Stomach smooth muscle (tissue), 2 donors: ENCODE data around the gene TFB1M.

Experiments used
- H3K27ac ChIP-seq: one replicate; pipeline ENCODE4 v1.7.0; 2013; ENCODE audit warnings: mild to moderate bottlenecking, low read length, inconsistent platforms
- H3K27me3 ChIP-seq, 2 donors: one replicate each; pipeline ENCODE4 v1.7.0; 2013; ENCODE audit warnings: low read length in 2 of 2; ENCODE audit not compliant: insufficient read depth in 2 of 2, control insufficient read depth in 1 of 2
- H3K36me3 ChIP-seq, 2 donors: one replicate each; pipeline ENCODE4 v1.7.0; 2013; ENCODE audit warnings: low read length in 2 of 2; ENCODE audit not compliant: control insufficient read depth in 2 of 2, insufficient read depth in 2 of 2
- H3K4me1 ChIP-seq: one replicate; pipeline ENCODE4 v1.7.0; 2013; ENCODE audit warnings: low read length; ENCODE audit not compliant: control insufficient read depth, insufficient read depth
- H3K4me3 ChIP-seq, 2 donors: one replicate each; pipeline ENCODE4 v1.7.0; 2013; ENCODE audit warnings: low read length in 2 of 2
- H3K9ac ChIP-seq, 2 donors: one replicate each; pipeline ENCODE4 v1.7.0; 2013; ENCODE audit warnings: low read length in 2 of 2, mild to moderate bottlenecking in 1 of 2
- H3K9me3 ChIP-seq, 2 donors: one replicate each; pipeline ENCODE4 v1.7.0; 2013; ENCODE audit warnings: low read length in 2 of 2; ENCODE audit not compliant: control insufficient read depth in 2 of 2
- donor health status: healthy.
- donor health status: Pancreatic carcinoma.

Gene TFB1M

GRCh38 chr6:155263373-155264063 lies 50.8 kb downstream of the TFB1M start, which contains the start of gene CLDN20:
Gene CLDN20, plus strand, starts transcription at chr6:155264013. Its CDS starts 11,707 bp downstream, at chr6:155275720.
- Histone ChIP-seq H3K36me3 (peaks cover 9 to 15% of the 10 kb centered on the region in 2 donors), H3K27ac (no peak within 1 kb of the TSS), H3K4me1 (no peaks in the 10 kb centered on the region), H3K4me3 (no peak within 1 kb of the TSS), H3K9ac (no peak within 1 kb of the TSS), H3K9me3 (no peaks in the 10 kb centered on the region), H3K27me3 (no peaks in the 10 kb centered on the region)

DNA sequence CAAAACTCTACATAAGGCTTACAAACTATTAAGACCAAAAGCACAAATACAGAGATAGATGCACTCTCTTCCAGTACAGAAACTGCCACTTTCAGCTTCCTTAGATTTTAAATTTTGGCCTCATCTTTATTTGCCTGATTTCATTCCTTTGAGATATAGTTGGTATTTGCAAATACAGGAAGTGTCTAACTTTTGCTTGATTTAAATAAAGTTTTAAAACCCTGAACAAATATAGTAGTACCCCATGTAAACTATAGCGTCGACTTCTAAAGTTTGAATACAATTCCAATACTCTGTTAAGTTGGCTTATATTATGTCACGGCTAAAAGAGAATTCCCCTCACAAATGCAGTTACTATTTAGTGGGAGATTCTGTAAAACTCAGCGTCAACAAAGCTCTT lies 51.6 kb downstream of the TFB1M start:
- H3K9me3 ChIP-seq = no peaks in the 10 kb centered on the region
- H3K9ac ChIP-seq = no peak overlapping the region
- peaks cover 12 to 19% of the 10 kb centered on the region in 2 donors for H3K36me3 ChIP-seq
- H3K4me3 ChIP-seq = no peak overlapping the region
- no peaks in the 10 kb centered on the region for H3K27me3 ChIP-seq
- no peaks in the 10 kb centered on the region for H3K4me1 ChIP-seq
- H3K27ac ChIP-seq = no peak overlapping the region

DNA sequence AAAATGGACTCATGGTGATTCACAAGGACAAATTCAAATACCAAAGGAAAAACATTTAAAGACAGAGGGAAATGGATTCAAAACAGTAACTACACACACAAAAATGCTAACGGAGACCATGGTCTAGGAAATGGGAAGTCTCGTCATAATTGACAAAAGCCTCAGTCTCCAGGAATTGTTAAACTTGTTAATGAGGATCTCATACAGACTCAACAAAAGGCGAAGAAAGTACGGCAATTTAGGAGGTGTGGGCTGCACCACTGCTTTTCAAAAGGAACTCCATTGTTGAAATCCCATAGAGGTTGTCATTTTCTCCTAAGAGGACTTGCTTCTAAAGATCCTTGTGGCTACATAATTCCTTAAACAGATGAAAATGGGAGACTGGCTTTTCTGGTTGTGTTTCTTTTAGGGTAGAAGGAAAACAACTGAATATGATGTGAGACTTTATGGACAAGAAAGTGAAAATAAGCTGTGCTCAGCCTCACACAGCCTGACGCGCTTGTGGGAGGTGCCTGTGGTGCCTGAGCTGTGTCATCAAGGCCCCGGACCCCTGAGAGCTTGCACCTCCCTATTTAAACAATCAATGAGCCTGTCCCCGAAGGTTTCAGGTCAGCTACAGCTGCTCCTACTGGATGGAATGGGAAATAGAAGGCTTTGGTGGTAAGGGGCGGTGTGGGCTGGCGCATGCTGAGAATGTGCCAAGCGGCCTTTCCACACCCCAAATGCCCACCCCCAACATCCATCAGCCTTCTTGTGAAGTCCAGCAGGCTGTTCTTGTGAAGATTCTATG lies 53.0 kb downstream of the TFB1M start:
- H3K36me3 ChIP-seq = peaks cover 18 to 26% of the 10 kb centered on the region in 2 donors

GRCh38 chr6:155260686-155261085 lies 53.6 kb downstream of the TFB1M start:
- H3K4me3 ChIP-seq = no peak overlapping the region
- H3K27me3 ChIP-seq = no peaks in the 10 kb centered on the region
- no peaks in the 10 kb centered on the region for H3K4me1 ChIP-seq
- peaks cover 18 to 26% of the 10 kb centered on the region in 2 donors for H3K36me3 ChIP-seq
- no peak overlapping the region for H3K27ac ChIP-seq
- no peaks in the 10 kb centered on the region for H3K9me3 ChIP-seq
- no peak overlapping the region for H3K9ac ChIP-seq

More for the DNA sequence above, 53.0 kb downstream of the TFB1M start:
- no peak overlapping the region for H3K9ac ChIP-seq
- H3K4me3 ChIP-seq = no peak overlapping the region
- H3K27ac ChIP-seq = no peak overlapping the region
- no peaks in the 10 kb centered on the region for H3K9me3 ChIP-seq
- H3K27me3 ChIP-seq = no peaks in the 10 kb centered on the region
- H3K4me1 ChIP-seq = no peaks in the 10 kb centered on the region

- peaks cover 19 to 28% of the 10 kb centered on the region in 2 donors for H3K36me3 ChIP-seq
- no peaks in the 10 kb centered on the region for H3K27me3 ChIP-seq
- no peak overlapping the region for H3K27ac ChIP-seq
- H3K9ac ChIP-seq = no peak overlapping the region
- no peaks in the 10 kb centered on the region for H3K4me1 ChIP-seq
- H3K9me3 ChIP-seq = no peaks in the 10 kb centered on the region
- H3K4me3 ChIP-seq = no peak overlapping the region
These were observed 54.4 kb downstream of the TFB1M start for GRCh38 chr6:155259897-155260296.

DNA sequence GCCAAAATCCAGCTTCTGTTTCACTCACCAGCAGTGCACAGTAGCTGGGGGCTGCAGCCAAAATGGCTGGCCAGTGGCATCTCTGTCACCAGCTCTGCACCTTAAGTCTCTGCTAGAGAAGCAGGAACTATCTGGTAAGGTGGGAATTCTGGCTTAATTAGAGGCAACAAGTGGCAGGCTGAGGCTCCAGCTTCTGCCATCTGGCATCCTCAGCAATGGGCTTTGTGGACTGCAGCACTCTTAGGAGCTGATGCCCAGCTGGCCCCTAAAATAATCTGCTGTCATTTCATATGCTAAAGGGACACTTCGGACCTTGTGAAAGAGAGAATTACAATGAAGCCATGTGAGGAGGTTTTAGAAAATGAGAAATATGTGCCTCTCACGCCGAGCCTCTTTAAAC lies 55.1 kb downstream of the TFB1M start:
- peaks cover 26 to 34% of the 10 kb centered on the region in 2 donors for H3K36me3 ChIP-seq
- H3K4me1 ChIP-seq = no peaks in the 10 kb centered on the region
- H3K27me3 ChIP-seq = no peaks in the 10 kb centered on the region
- H3K9ac ChIP-seq = no peak overlapping the region
- no peak overlapping the region for H3K27ac ChIP-seq
- H3K4me3 ChIP-seq = no peak overlapping the region
- H3K9me3 ChIP-seq = no peaks in the 10 kb centered on the region

- no peaks in the 10 kb centered on the region for H3K4me1 ChIP-seq
- H3K9ac ChIP-seq = no peak overlapping the region
- peaks cover 27 to 36% of the 10 kb centered on the region in 2 donors for H3K36me3 ChIP-seq
- no peaks in the 10 kb centered on the region for H3K27me3 ChIP-seq
- H3K4me3 ChIP-seq = no peak overlapping the region
- no peaks in the 10 kb centered on the region for H3K9me3 ChIP-seq
- no peak overlapping the region for H3K27ac ChIP-seq
These were observed 56.5 kb downstream of the TFB1M start for GRCh38 chr6:155257796-155258195.

DNA sequence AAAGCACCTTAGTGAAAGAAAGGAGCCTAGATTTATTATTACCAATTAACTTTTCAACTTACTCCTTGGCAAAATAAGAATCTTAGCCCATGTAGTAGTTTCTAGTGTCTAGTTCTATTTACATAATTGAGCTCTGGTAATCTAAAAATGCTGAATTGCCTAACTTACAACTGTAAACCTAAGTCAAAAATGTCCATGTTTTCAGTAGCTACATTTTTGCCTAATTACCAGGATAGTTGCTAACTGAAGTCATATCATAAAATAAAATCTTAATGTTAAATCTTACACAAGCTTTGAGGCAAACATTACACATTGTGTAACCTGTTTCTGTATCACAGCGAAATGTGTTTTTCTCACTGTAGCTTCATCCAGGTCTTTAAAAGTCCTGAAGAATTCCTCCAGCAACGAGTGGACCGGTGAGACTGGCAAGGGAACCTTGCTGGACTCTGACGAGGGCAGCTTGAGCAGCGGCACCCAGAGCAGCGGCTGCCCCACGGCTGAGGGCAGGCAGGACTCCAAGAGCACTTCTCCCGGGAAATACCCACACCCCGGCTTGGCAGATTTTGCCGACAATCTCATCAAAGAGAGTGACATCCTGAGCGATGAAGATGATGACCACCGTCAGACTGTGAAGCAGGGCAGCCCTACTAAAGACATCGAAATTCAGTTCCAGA lies 58.0 kb downstream of the TFB1M start:
- H3K4me1 ChIP-seq = no peaks in the 10 kb centered on the region
- H3K36me3 ChIP-seq = peaks cover 27 to 36% of the 10 kb centered on the region in 2 donors
- H3K4me3 ChIP-seq = no peak overlapping the region
- no peaks in the 10 kb centered on the region for H3K9me3 ChIP-seq
- H3K9ac ChIP-seq = no peak overlapping the region
- H3K27me3 ChIP-seq = no peaks in the 10 kb centered on the region
- H3K27ac ChIP-seq = no peak overlapping the region

DNA sequence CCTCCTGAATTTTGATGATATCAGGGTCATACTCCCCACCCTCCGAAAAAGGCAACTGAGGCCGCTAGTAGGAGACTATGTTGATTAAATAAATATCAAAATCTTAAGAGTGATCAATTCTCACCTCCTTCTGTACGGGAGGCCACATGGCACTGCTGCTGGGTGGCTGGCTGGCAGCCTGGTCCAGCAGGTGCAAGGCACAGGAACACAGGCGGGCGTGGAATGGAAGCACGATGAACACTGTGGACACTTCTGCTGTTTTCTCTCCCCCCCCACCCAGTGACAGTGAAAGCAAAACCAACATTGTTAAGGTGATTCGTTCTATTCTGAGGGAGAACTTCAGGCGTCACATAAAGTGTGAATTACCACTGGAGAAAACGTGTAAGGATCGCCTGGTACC lies 60.1 kb downstream of the TFB1M start:
- Histone ChIP-seq H3K27me3 (no peaks in the 10 kb centered on the region), H3K36me3 (peaks cover 24 to 30% of the 10 kb centered on the region in 2 donors), H3K9me3 (no peaks in the 10 kb centered on the region), H3K4me1 (no peaks in the 10 kb centered on the region), H3K27ac (no peak overlapping the region), H3K9ac (no peak overlapping the region), H3K4me3 (no peak overlapping the region)

DNA sequence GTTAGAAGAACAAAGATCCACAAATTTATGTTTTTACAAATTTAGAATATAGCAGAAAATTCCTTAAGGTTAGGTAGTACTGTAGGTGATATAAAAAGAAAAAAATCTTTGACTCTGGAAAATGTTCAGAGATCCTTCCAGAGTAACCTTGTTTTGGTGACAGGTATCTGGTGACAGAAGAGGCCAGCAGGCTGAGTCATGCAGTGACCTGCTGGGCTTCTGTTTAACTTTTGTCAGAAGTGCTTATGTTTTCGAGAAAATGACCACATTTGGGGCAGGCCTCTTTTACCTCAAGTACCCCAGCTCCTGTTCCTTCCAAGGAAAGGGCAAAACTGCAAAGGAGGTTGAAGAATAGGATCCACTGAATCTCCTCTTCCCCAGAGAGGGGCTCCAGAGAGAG lies 60.9 kb downstream of the TFB1M start:
- Histone ChIP-seq H3K4me1 (peaks cover 3% of the 10 kb centered on the region), H3K27ac (no peak overlapping the region), H3K4me3 (no peak overlapping the region), H3K9me3 (no peaks in the 10 kb centered on the region), H3K27me3 (no peaks in the 10 kb centered on the region), H3K36me3 (peaks cover 21 to 26% of the 10 kb centered on the region in 2 donors), H3K9ac (no peak overlapping the region)
